Neural cell (in vitro differentiated cells): ENCODE data around the gene HYAL1. TPM values are rescaled to one million over a fixed set of nuclear protein-coding genes. Genes with fewer than 3 reads are reported as not detected.

ENCODE experiments used
- H2AFZ ChIP-seq: fragments of 200-600, 300-800 bp; sonication (generic), shearing (Covaris generic); 2 replicates; pipeline ENCODE4 v1.6.0; 2014; ENCODE audit warnings: low read depth, mild to moderate bottlenecking, antibody characterized with exemption, low read length, moderate library complexity
- H3F3A ChIP-seq: fragments of 200-600 bp; shearing (Covaris generic); 2 replicates; pipeline ENCODE4 v1.6.1; 2016; ENCODE audit warnings: mild to moderate bottlenecking, moderate library complexity, mixed read lengths, antibody characterized with exemption, low read length; ENCODE audit not compliant: insufficient read depth, poor library complexity, severe bottlenecking
- H3K27ac ChIP-seq: fragments of 200-600, 300-800 bp; sonication (generic), shearing (Covaris generic); 2 replicates; pipeline ENCODE4 v1.5.1; 2014; ENCODE audit warnings: mild to moderate bottlenecking, low read length, moderate library complexity
- H3K27me3 ChIP-seq: fragments of 300-800, 200-600 bp; sonication (generic), shearing (Covaris generic); 2 replicates; pipeline ENCODE4 v1.6.0; 2014; ENCODE audit warnings: mild to moderate bottlenecking, low read depth, low read length, moderate library complexity; ENCODE audit not compliant: insufficient read depth
- H3K36me3 ChIP-seq: fragments of 300-800, 200-600 bp; sonication (generic), shearing (Covaris generic); 2 replicates; pipeline ENCODE4 v1.5.1; 2014; ENCODE audit warnings: mild to moderate bottlenecking, antibody characterized with exemption, low read length, moderate library complexity; ENCODE audit not compliant: insufficient read depth
- H3K4me2 ChIP-seq: fragments of 300-800, 200-600 bp; sonication (generic), shearing (Covaris generic); 2 replicates; pipeline ENCODE4 v1.6.0; 2014; ENCODE audit warnings: mild to moderate bottlenecking, low read length
- H3K4me3 ChIP-seq: fragments of 300-800, 200-600 bp; sonication (generic), shearing (Covaris generic); 2 replicates; pipeline ENCODE4 v1.5.1; 2014; ENCODE audit warnings: mild to moderate bottlenecking, low read length, moderate library complexity
- H3K79me2 ChIP-seq: fragments of 200-600 bp; shearing (Covaris generic); replicated peaks from 2 replicates; pipeline ENCODE4 v1.6.0; 2014; ENCODE audit warnings: mild to moderate bottlenecking, low read length, moderate library complexity; ENCODE audit not compliant: insufficient read depth
- H3K9ac ChIP-seq: fragments of 300-800, 200-600 bp; sonication (generic), shearing (Covaris generic); 2 replicates; pipeline ENCODE4 v1.6.1; 2016; ENCODE audit warnings: mild to moderate bottlenecking, low read length, mixed read lengths
- H3K9me2 ChIP-seq: fragments of 200-600 bp; shearing (Covaris generic); 2 replicates; pipeline ENCODE4 v1.6.1; 2016; ENCODE audit warnings: mild to moderate bottlenecking, low read length, mixed read lengths; ENCODE audit not compliant: insufficient read depth
- H3K9me3 ChIP-seq: fragments of 200-600, 300-800 bp; sonication (generic), shearing (Covaris generic); 2 replicates; pipeline ENCODE4 v1.6.1; 2016; ENCODE audit warnings: mild to moderate bottlenecking, mixed run types, low read length, moderate library complexity, mixed read lengths
- H4K20me1 ChIP-seq: fragments of 200-600 bp; shearing (Covaris generic); 2 replicates; pipeline ENCODE4 v1.6.1; 2016; ENCODE audit warnings: mild to moderate bottlenecking, mixed run types; ENCODE audit not compliant: insufficient read depth
- EP300 ChIP-seq: fragments of 450-650 bp; conservative IDR thresholded peaks from 2 replicates; pipeline ENCODE4 v1.6.1; 2014; ENCODE audit warnings: antibody characterized with exemption, mild to moderate bottlenecking, moderate library complexity; ENCODE audit not compliant: poor library complexity, severe bottlenecking
- EZH2 ChIP-seq: fragments of 200-600, 300-800 bp; shearing (Covaris generic), sonication (generic); IDR thresholded peaks from 2 replicates; pipeline ENCODE4 v1.6.1; 2014; ENCODE audit warnings: antibody characterized with exemption, low read length, borderline replicate concordance, mild to moderate bottlenecking; ENCODE audit not compliant: insufficient read depth, poor library complexity, severe bottlenecking
- MXI1 ChIP-seq: fragments of 450-650 bp; conservative IDR thresholded peaks from 2 replicates; pipeline ENCODE4 v1.6.1; 2014; ENCODE audit warnings: antibody characterized with exemption, mild to moderate bottlenecking; ENCODE audit not compliant: poor library complexity, severe bottlenecking
- POLR2AphosphoS5 ChIP-seq: IDR thresholded peaks from 2 replicates; pipeline ENCODE4 v1.6.1; 2012
- RAD21 ChIP-seq: fragments of 450-650 bp; conservative IDR thresholded peaks from 2 replicates; pipeline ENCODE4 v1.6.1; 2014; ENCODE audit warnings: antibody characterized with exemption, mild to moderate bottlenecking, moderate library complexity
- SMC3 ChIP-seq: fragments of 450-650 bp; conservative IDR thresholded peaks from 2 replicates; pipeline ENCODE4 v1.6.1; 2014; ENCODE audit warnings: antibody characterized with exemption, mild to moderate bottlenecking, moderate library complexity; ENCODE audit not compliant: poor library complexity
- TAF1 ChIP-seq: IDR thresholded peaks from 2 replicates; pipeline ENCODE4 v1.6.1; 2012; ENCODE audit warnings: low read depth
- polyA plus RNA-seq: library from polyadenylated mRNA; depleted of rRNA; stranded (reverse); fragments of >200 nt; gene quantifications from 2 replicates; pipeline ENCODE4 v1.2.3, GENCODE V29; 2014
- TF ChIP-seq, protein P1 (sequence below): IDR thresholded peaks from 2 replicates; pipeline ENCODE4 v1.6.1; 2012; ENCODE audit warnings: borderline replicate concordance
- TF ChIP-seq, protein P2 (sequence below): fragments of 450-650 bp; IDR thresholded peaks from 2 replicates; pipeline ENCODE4 v1.5.1; 2014; ENCODE audit warnings: antibody characterized with exemption, mild to moderate bottlenecking, moderate library complexity; ENCODE audit not compliant: poor library complexity, severe bottlenecking

The HYAL1 gene
- polyA plus RNA-seq, 1 donor from 2014 or later: 2.2 TPM

DNA sequence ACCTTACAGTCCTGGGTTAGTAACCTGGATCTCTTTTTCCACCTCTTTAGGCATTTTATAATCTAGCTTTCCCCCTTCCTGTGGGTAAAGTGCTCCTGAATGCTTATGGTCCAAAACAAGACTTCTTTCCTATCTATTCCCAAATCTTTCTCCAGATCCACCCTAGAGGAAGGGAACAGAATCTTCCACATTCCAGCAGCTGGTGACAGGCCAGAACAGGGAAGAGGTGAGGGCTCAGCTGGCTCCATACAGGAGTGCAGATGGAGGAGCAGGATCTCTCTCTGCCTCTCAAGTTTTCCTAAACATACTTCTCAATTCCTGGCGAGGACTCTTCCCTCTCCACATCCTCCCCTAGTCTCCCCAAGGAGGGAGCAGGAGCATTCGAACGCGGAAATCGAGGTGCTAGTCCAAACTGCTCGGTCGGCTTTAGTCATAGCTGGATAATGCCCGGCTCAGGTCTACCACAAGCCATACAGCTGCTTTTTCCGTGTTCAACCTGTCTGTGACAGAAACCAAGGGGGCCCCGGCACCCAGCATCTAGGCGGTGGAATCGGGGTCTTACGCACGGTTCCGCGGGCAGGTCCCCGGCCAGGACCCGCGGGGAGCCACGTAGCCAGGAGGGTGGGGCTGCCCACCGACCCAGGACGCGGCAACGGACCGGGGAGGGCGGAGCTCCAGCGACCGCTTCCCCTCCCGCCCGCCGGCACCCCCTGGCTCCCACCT, 33.2 kb upstream of the HYAL1 start:
- Histone ChIP-seq H3K9me2 (no peaks in the 10 kb centered on the region), H3K79me2 (peaks cover 24% of the 10 kb centered on the region), H3K27me3 (peaks cover 21% of the 10 kb centered on the region), H2AFZ (peak overlapping the region; percentile 69), H3K27ac (peak overlapping the region; percentile 95), H3K9ac (peak overlapping the region; percentile 96), H4K20me1 (no peaks in the 10 kb centered on the region), H3K36me3 (no peaks in the 10 kb centered on the region), H3K9me3 (no peaks in the 10 kb centered on the region), H3K4me3 (peak overlapping the region; percentile 95), H3F3A (no peaks in the 10 kb centered on the region), H3K4me2 (peak overlapping the region; percentile 100)
- TF ChIP-seq, protein P1, sequence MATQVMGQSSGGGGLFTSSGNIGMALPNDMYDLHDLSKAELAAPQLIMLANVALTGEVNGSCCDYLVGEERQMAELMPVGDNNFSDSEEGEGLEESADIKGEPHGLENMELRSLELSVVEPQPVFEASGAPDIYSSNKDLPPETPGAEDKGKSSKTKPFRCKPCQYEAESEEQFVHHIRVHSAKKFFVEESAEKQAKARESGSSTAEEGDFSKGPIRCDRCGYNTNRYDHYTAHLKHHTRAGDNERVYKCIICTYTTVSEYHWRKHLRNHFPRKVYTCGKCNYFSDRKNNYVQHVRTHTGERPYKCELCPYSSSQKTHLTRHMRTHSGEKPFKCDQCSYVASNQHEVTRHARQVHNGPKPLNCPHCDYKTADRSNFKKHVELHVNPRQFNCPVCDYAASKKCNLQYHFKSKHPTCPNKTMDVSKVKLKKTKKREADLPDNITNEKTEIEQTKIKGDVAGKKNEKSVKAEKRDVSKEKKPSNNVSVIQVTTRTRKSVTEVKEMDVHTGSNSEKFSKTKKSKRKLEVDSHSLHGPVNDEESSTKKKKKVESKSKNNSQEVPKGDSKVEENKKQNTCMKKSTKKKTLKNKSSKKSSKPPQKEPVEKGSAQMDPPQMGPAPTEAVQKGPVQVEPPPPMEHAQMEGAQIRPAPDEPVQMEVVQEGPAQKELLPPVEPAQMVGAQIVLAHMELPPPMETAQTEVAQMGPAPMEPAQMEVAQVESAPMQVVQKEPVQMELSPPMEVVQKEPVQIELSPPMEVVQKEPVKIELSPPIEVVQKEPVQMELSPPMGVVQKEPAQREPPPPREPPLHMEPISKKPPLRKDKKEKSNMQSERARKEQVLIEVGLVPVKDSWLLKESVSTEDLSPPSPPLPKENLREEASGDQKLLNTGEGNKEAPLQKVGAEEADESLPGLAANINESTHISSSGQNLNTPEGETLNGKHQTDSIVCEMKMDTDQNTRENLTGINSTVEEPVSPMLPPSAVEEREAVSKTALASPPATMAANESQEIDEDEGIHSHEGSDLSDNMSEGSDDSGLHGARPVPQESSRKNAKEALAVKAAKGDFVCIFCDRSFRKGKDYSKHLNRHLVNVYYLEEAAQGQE: peak; percentile 18
- no peak for TF ChIP-seq TAF1
- TF ChIP-seq EP300: no peak
- TF ChIP-seq SMC3: peak; percentile 28
- no peak for TF ChIP-seq EZH2
- TF ChIP-seq, protein P2, sequence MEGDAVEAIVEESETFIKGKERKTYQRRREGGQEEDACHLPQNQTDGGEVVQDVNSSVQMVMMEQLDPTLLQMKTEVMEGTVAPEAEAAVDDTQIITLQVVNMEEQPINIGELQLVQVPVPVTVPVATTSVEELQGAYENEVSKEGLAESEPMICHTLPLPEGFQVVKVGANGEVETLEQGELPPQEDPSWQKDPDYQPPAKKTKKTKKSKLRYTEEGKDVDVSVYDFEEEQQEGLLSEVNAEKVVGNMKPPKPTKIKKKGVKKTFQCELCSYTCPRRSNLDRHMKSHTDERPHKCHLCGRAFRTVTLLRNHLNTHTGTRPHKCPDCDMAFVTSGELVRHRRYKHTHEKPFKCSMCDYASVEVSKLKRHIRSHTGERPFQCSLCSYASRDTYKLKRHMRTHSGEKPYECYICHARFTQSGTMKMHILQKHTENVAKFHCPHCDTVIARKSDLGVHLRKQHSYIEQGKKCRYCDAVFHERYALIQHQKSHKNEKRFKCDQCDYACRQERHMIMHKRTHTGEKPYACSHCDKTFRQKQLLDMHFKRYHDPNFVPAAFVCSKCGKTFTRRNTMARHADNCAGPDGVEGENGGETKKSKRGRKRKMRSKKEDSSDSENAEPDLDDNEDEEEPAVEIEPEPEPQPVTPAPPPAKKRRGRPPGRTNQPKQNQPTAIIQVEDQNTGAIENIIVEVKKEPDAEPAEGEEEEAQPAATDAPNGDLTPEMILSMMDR: no peak
- TF ChIP-seq POLR2AphosphoS5: no peak
- TF ChIP-seq RAD21: no peak
- TF ChIP-seq MXI1: no peak

DNA sequence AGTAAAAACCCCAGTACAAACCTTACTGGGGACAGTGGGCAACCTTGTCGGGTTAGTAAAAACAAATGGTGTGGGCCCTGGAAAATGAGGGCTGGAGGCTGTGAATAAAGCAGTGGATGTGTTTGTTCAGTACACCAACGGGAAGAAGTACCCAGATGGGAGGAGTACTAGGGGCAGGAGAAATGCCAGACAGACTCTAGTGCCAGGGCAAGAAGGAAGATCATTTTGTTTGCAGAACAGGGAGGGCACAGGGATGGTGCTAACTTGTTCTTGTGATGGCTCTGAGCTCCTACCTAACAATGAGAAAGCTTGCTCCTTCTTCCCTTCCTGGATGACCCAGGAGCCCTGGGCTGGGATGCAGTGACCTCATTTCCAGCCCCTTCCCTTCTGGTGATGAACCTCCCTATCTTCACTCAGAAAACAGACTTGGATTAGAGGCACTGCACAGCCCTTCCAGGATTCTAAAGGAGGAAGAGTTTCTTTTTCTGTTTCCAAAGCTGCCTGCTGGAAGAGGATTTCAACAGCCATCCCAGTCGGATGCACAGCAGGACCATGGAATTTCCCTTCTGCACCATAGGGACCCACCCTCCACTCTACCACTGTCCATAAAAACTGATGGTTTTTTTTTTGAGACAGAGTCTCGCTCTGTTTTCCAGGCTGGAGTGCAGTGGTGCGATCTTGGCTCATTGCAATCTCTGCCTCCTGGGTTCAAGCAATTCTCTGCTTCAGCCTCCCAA, 31.1 kb upstream of the HYAL1 start:
- Histone ChIP-seq H2AFZ (no peak overlapping the region), H3F3A (no peaks in the 10 kb centered on the region), H3K27me3 (no peaks in the 10 kb centered on the region), H3K79me2 (peaks cover 24% of the 10 kb centered on the region), H3K4me2 (no peak overlapping the region), H3K36me3 (no peaks in the 10 kb centered on the region), H3K4me3 (no peak overlapping the region), H3K9me3 (no peaks in the 10 kb centered on the region), H3K27ac (no peak overlapping the region), H3K9me2 (no peaks in the 10 kb centered on the region), H3K9ac (no peak overlapping the region), H4K20me1 (no peaks in the 10 kb centered on the region)
- TF ChIP-seq EP300 (no peak), MXI1 (no peak), POLR2AphosphoS5 (no peak), TAF1 (no peak), EZH2 (no peak), RAD21 (no peak), SMC3 (no peak)
- TF ChIP-seq, protein P1: no peak
- TF ChIP-seq, protein P2: no peak
